GM19468 (cell line): ENCODE measurements around the gene PRDM4.
"Not testable (repeated sequence)": the region's sequence is repeated elsewhere in the genome, so short reads cannot be mapped to it uniquely, and the experiment has no call there.

ENCODE experiments used
- ATAC-seq: cut with Tn5 transposase; IDR thresholded peaks from one replicate; pipeline ENCODE4 v1.9.1; 2021; ENCODE audit warnings: mild to moderate bottlenecking, moderate library complexity, moderate number of reproducible peaks; ENCODE audit not compliant: unreplicated experiment; ENCODE audit errors: extremely low read depth

The PRDM4 gene

GRCh38 chr12:107774349-107775029 is 13.6 kb upstream of the PRDM4 start, which contains the start of gene ASCL4:
Gene ASCL4 (plus strand): TSS chr12:107774704. CDS start chr12:107775219, 515 bp downstream.
- no peak for ATAC-seq

- no peak for ATAC-seq
These were observed 6.5 kb upstream of the PRDM4 start for GRCh38 chr12:107767466-107767865.

GRCh38 chr12:107765316-107765715 is 4.4 kb upstream of the PRDM4 start:
- no peak for ATAC-seq

- no peak for ATAC-seq
These were observed 3.7 kb upstream of the PRDM4 start for GRCh38 chr12:107764626-107765025.

- ATAC-seq = no peak
These were observed 1.9 kb upstream of the PRDM4 start for GRCh38 chr12:107762874-107763273.

GRCh38 chr12:107761502-107761904 is 566 bp upstream of the PRDM4 start:
- no peak for ATAC-seq

- no peak for ATAC-seq
These were observed 629 bp downstream of the PRDM4 start for GRCh38 chr12:107760207-107760808.

GRCh38 chr12:107759410-107759809 is 1.5 kb downstream of the PRDM4 start:
- ATAC-seq = no peak

- ATAC-seq = no peak
These were observed 11.9 kb downstream of the PRDM4 start for GRCh38 chr12:107749083-107749482.

- no peak for ATAC-seq
These were observed 12.5 kb downstream of the PRDM4 start for GRCh38 chr12:107748472-107748871.

GRCh38 chr12:107736914-107737313 is 24.0 kb downstream of the PRDM4 start:
- peak; percentile 79 for ATAC-seq

GRCh38 chr12:107735763-107736162 is 25.2 kb downstream of the PRDM4 start:
- ATAC-seq = no peak

GRCh38 chr12:107734139-107734538 is 26.8 kb downstream of the PRDM4 start:
- no peak for ATAC-seq

GRCh38 chr12:107732365-107732764 is 28.6 kb downstream of the PRDM4 start:
- ATAC-seq = no peak

GRCh38 chr12:107731366-107731765 is 29.6 kb downstream of the PRDM4 start:
- ATAC-seq = no peak

GRCh38 chr12:107730618-107731341 is 30.2 kb downstream of the PRDM4 start:
- ATAC-seq = no peak

- not testable (repeated sequence) for ATAC-seq
These were observed 33.2 kb downstream of the PRDM4 start for GRCh38 chr12:107727742-107728141.

GRCh38 chr12:107727327-107727726 is 33.6 kb downstream of the PRDM4 start:
- ATAC-seq = not testable (repeated sequence)

GRCh38 chr12:107718606-107719005 is 42.3 kb downstream of the PRDM4 start:
- no peak for ATAC-seq

- no peak for ATAC-seq
These were observed 45.2 kb downstream of the PRDM4 start for GRCh38 chr12:107715780-107716179.

- ATAC-seq = not testable (repeated sequence)
These were observed 55.4 kb downstream of the PRDM4 start for GRCh38 chr12:107705522-107705921.
